OCI-LY7 (cell line): ENCODE results near the gene DNAJB4.
"Not testable (repeated sequence)": the region's sequence is repeated elsewhere in the genome, so short reads cannot be mapped to it uniquely, and the experiment has no call there.

ENCODE experiments used
- CTCF ChIP-seq: fragments of 200-600 bp; sonication (generic); conservative IDR thresholded peaks from 2 replicates; pipeline ENCODE4 v1.5.1; 2014; ENCODE audit warnings: mild to moderate bottlenecking, antibody characterized with exemption, low read length, moderate library complexity, mixed read lengths
- EZH2phosphoT487 ChIP-seq: fragments of 200-600 bp; sonication (generic); IDR thresholded peaks from 2 replicates; pipeline ENCODE4 v1.6.1; 2018; ENCODE audit warnings: low read depth, borderline replicate concordance, mild to moderate bottlenecking, mixed run types, antibody characterized with exemption, low read length, moderate library complexity, mixed read lengths

GRCh38 chr1:78064886-78065285, 60.1 kb downstream of the DNAJB4 start:
- not testable (repeated sequence) for TF ChIP-seq CTCF, EZH2phosphoT487
